ENCODE results near the gene SYT1.

GRCh38 chr12:79397609-79398008 lies 533.0 kb downstream of the SYT1 start:
- TF ChIP-seq, protein P1, sequence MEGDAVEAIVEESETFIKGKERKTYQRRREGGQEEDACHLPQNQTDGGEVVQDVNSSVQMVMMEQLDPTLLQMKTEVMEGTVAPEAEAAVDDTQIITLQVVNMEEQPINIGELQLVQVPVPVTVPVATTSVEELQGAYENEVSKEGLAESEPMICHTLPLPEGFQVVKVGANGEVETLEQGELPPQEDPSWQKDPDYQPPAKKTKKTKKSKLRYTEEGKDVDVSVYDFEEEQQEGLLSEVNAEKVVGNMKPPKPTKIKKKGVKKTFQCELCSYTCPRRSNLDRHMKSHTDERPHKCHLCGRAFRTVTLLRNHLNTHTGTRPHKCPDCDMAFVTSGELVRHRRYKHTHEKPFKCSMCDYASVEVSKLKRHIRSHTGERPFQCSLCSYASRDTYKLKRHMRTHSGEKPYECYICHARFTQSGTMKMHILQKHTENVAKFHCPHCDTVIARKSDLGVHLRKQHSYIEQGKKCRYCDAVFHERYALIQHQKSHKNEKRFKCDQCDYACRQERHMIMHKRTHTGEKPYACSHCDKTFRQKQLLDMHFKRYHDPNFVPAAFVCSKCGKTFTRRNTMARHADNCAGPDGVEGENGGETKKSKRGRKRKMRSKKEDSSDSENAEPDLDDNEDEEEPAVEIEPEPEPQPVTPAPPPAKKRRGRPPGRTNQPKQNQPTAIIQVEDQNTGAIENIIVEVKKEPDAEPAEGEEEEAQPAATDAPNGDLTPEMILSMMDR (conservative IDR thresholded peaks at IDR 0.05 in 1 of 2, IDR thresholded peaks at IDR 0.05 in 1 of 2; ENCODE audit: low read depth in 1 of 2, low read length in 2 of 2): no peak
- TF ChIP-seq EZH2 (IDR thresholded peaks at IDR 0.05; ENCODE audit: low read length, missing control alignments): no peak
